Activated T-cell treated with anti-CD3 and anti-CD28 coated beads for 24 hours (primary cell): ENCODE data around the gene UQCC3.
A peak's percentile ranks its signal among the peaks of the same experiment; 100 is the strongest.
"Not testable (repeated sequence)": the region's sequence is repeated elsewhere in the genome, so short reads cannot be mapped to it uniquely, and the experiment has no call there.

Source experiments
- DNase-seq: peaks from one replicate; pipeline ENCODE4 v3.0.0-alpha.2; 2020; ENCODE audit warnings: low read depth

Gene UQCC3

GRCh38 chr11:62671608-62672389 is at the start of gene UQCC3, which contains the start of gene LBHD1:
Gene UQCC3 (plus strand): TSS chr11:62671673. CDS start chr11:62671746, 73 bp downstream.
Gene LBHD1 (minus strand): TSS chr11:62672267. CDS start chr11:62670031, 2,236 bp downstream.
- DNase-seq: peak; percentile 84

- DNase-seq: no peak
Observed at GRCh38 chr11:62622476-62623089, 48.9 kb upstream of the UQCC3 start.

GRCh38 chr11:62627713-62628112 is 43.8 kb upstream of the UQCC3 start:
- DNase-seq: no peak

GRCh38 chr11:62632492-62632891 is 39.0 kb upstream of the UQCC3 start:
- DNase-seq: no peak

- no peak for DNase-seq
Observed at GRCh38 chr11:62644220-62644619, 27.3 kb upstream of the UQCC3 start.

GRCh38 chr11:62645671-62645945 is 25.9 kb upstream of the UQCC3 start:
- DNase-seq: no peak

- peak; percentile 99 for DNase-seq
Observed at GRCh38 chr11:62645946-62646824, 25.3 kb upstream of the UQCC3 start, which contains the start of gene GANAB. Gene GANAB (minus strand): TSS chr11:62646613. CDS start chr11:62646599, 14 bp downstream.

- no peak for DNase-seq
Observed at GRCh38 chr11:62646825-62647608, 24.5 kb upstream of the UQCC3 start.

- DNase-seq: no peak
Observed at GRCh38 chr11:62647609-62648005, 23.9 kb upstream of the UQCC3 start.

- no peak for DNase-seq
Observed at GRCh38 chr11:62648185-62648966, 23.1 kb upstream of the UQCC3 start.

GRCh38 chr11:62648967-62649364 is 22.5 kb upstream of the UQCC3 start:
- no peak for DNase-seq

GRCh38 chr11:62649486-62649885 is 22.0 kb upstream of the UQCC3 start:
- no peak for DNase-seq

- DNase-seq: not testable (repeated sequence)
Observed at GRCh38 chr11:62650283-62650682, 21.2 kb upstream of the UQCC3 start.

- no peak for DNase-seq
Observed at GRCh38 chr11:62652161-62653006, 19.1 kb upstream of the UQCC3 start.

- no peak for DNase-seq
Observed at GRCh38 chr11:62654297-62654696, 17.2 kb upstream of the UQCC3 start.

GRCh38 chr11:62656796-62657429 is 14.6 kb upstream of the UQCC3 start:
- no peak for DNase-seq

GRCh38 chr11:62664405-62665074 is 6.9 kb upstream of the UQCC3 start:
- peak; percentile 44 for DNase-seq

GRCh38 chr11:62665075-62665598 is 6.3 kb upstream of the UQCC3 start, which contains the start of the genes C11orf98 and CSKMT:
Gene C11orf98 (minus strand): TSS chr11:62665210. CDS start chr11:62665169, 41 bp downstream.
Gene CSKMT (plus strand): TSS chr11:62665312. CDS start chr11:62665880, 568 bp downstream.
- peak; percentile 95 for DNase-seq
